ENCODE measurements around the gene GABRG3. TPM values are rescaled to one million over a fixed set of nuclear protein-coding genes. Genes with fewer than 3 reads are reported as not detected.

GABRG3 gene
- total RNA-seq, 1 donor from 2014 or later, result under 0.01 TPM

GRCh38 chr15:27088584-27089232, 117.7 kb downstream of the GABRG3 start:
- Histone ChIP-seq H3K27me3 (ENCODE audit: control insufficient read depth in 3 of 3, insufficient read depth in 3 of 3, low read length in 3 of 3) (no peaks in the 10 kb centered on the region), H3K4me3 (ENCODE audit: low read length in 3 of 3) (no peak overlapping the region), H3K36me3 (ENCODE audit: control insufficient read depth in 3 of 3, insufficient read depth in 3 of 3, low read length in 3 of 3) (no peaks in the 10 kb centered on the region), H3K4me1 (ENCODE audit: control insufficient read depth in 3 of 3, insufficient read depth in 3 of 3, low read length in 3 of 3) (no peaks in the 10 kb centered on the region), H3K27ac (ENCODE audit: low read depth, low read length) (no peak overlapping the region), H3K9ac (ENCODE audit: low read depth in 1 of 3, low read length in 3 of 3) (no peak overlapping the region), H3K9me3 (ENCODE audit: control insufficient read depth in 3 of 3, low read length in 3 of 3) (peaks cover 0 to 6% (median 5%) of the 10 kb centered on the region in 3 donors)

- Histone ChIP-seq H3K9me3 (ENCODE audit: control insufficient read depth in 3 of 3, low read length in 3 of 3) (peaks cover 0 to 6% (median 5%) of the 10 kb centered on the region in 3 donors), H3K4me1 (ENCODE audit: control insufficient read depth in 3 of 3, insufficient read depth in 3 of 3, low read length in 3 of 3) (no peaks in the 10 kb centered on the region), H3K36me3 (ENCODE audit: control insufficient read depth in 3 of 3, insufficient read depth in 3 of 3, low read length in 3 of 3) (no peaks in the 10 kb centered on the region), H3K27ac (ENCODE audit: low read depth, low read length) (no peak overlapping the region), H3K9ac (ENCODE audit: low read depth in 1 of 3, low read length in 3 of 3) (no peak overlapping the region), H3K27me3 (ENCODE audit: control insufficient read depth in 3 of 3, insufficient read depth in 3 of 3, low read length in 3 of 3) (no peaks in the 10 kb centered on the region), H3K4me3 (ENCODE audit: low read length in 3 of 3) (no peak overlapping the region)
These were observed 118.2 kb downstream of the GABRG3 start for GRCh38 chr15:27089233-27089586.

GRCh38 chr15:27089676-27090075, 118.7 kb downstream of the GABRG3 start:
- H3K4me1 ChIP-seq (ENCODE audit: control insufficient read depth in 3 of 3, insufficient read depth in 3 of 3, low read length in 3 of 3), result no peaks in the 10 kb centered on the region
- no peaks in the 10 kb centered on the region for H3K36me3 ChIP-seq (ENCODE audit: control insufficient read depth in 3 of 3, insufficient read depth in 3 of 3, low read length in 3 of 3)
- H3K9ac ChIP-seq (ENCODE audit: low read depth in 1 of 3, low read length in 3 of 3), result no peak overlapping the region
- peaks cover 0 to 6% (median 5%) of the 10 kb centered on the region in 3 donors for H3K9me3 ChIP-seq (ENCODE audit: control insufficient read depth in 3 of 3, low read length in 3 of 3)
- H3K27me3 ChIP-seq (ENCODE audit: control insufficient read depth in 3 of 3, insufficient read depth in 3 of 3, low read length in 3 of 3), result no peaks in the 10 kb centered on the region
- H3K4me3 ChIP-seq (ENCODE audit: low read length in 3 of 3), result no peak overlapping the region
- no peak overlapping the region for H3K27ac ChIP-seq (ENCODE audit: low read depth, low read length)

GRCh38 chr15:27091270-27091940, 120.4 kb downstream of the GABRG3 start:
- Histone ChIP-seq H3K4me3 (ENCODE audit: low read length in 3 of 3) (no peak overlapping the region), H3K4me1 (ENCODE audit: control insufficient read depth in 3 of 3, insufficient read depth in 3 of 3, low read length in 3 of 3) (peaks cover 0 to 2% (median 0%) of the 10 kb centered on the region in 3 donors), H3K27ac (ENCODE audit: low read depth, low read length) (no peak overlapping the region), H3K9me3 (ENCODE audit: control insufficient read depth in 3 of 3, low read length in 3 of 3) (peaks cover 0 to 6% (median 5%) of the 10 kb centered on the region in 3 donors), H3K27me3 (ENCODE audit: control insufficient read depth in 3 of 3, insufficient read depth in 3 of 3, low read length in 3 of 3) (no peaks in the 10 kb centered on the region), H3K9ac (ENCODE audit: low read depth in 1 of 3, low read length in 3 of 3) (no peak overlapping the region), H3K36me3 (ENCODE audit: control insufficient read depth in 3 of 3, insufficient read depth in 3 of 3, low read length in 3 of 3) (no peaks in the 10 kb centered on the region)

GRCh38 chr15:27092390-27092789, 121.4 kb downstream of the GABRG3 start:
- Histone ChIP-seq H3K9me3 (ENCODE audit: control insufficient read depth in 3 of 3, low read length in 3 of 3) (peaks cover 0 to 6% (median 5%) of the 10 kb centered on the region in 3 donors), H3K36me3 (ENCODE audit: control insufficient read depth in 3 of 3, insufficient read depth in 3 of 3, low read length in 3 of 3) (no peaks in the 10 kb centered on the region), H3K27me3 (ENCODE audit: control insufficient read depth in 3 of 3, insufficient read depth in 3 of 3, low read length in 3 of 3) (no peaks in the 10 kb centered on the region), H3K4me1 (ENCODE audit: control insufficient read depth in 3 of 3, insufficient read depth in 3 of 3, low read length in 3 of 3) (peaks cover 0 to 2% (median 0%) of the 10 kb centered on the region in 3 donors), H3K4me3 (ENCODE audit: low read length in 3 of 3) (no peak overlapping the region), H3K9ac (ENCODE audit: low read depth in 1 of 3, low read length in 3 of 3) (no peak overlapping the region), H3K27ac (ENCODE audit: low read depth, low read length) (no peak overlapping the region)

GRCh38 chr15:27094235-27094634, 123.3 kb downstream of the GABRG3 start:
- Histone ChIP-seq H3K4me3 (ENCODE audit: low read length in 3 of 3) (no peak overlapping the region), H3K27ac (ENCODE audit: low read depth, low read length) (no peak overlapping the region), H3K9ac (ENCODE audit: low read depth in 1 of 3, low read length in 3 of 3) (no peak overlapping the region), H3K27me3 (ENCODE audit: control insufficient read depth in 3 of 3, insufficient read depth in 3 of 3, low read length in 3 of 3) (no peaks in the 10 kb centered on the region), H3K4me1 (ENCODE audit: control insufficient read depth in 3 of 3, insufficient read depth in 3 of 3, low read length in 3 of 3) (peaks cover 0 to 2% (median 0%) of the 10 kb centered on the region in 3 donors), H3K36me3 (ENCODE audit: control insufficient read depth in 3 of 3, insufficient read depth in 3 of 3, low read length in 3 of 3) (no peaks in the 10 kb centered on the region), H3K9me3 (ENCODE audit: control insufficient read depth in 3 of 3, low read length in 3 of 3) (peaks cover 0 to 6% (median 5%) of the 10 kb centered on the region in 3 donors)

- no peak overlapping the region for H3K9ac ChIP-seq (ENCODE audit: low read depth in 1 of 3, low read length in 3 of 3)
- no peak overlapping the region for H3K4me3 ChIP-seq (ENCODE audit: low read length in 3 of 3)
- peaks cover 0 to 3% (median 0%) of the 10 kb centered on the region in 3 donors for H3K9me3 ChIP-seq (ENCODE audit: control insufficient read depth in 3 of 3, low read length in 3 of 3)
- H3K27ac ChIP-seq (ENCODE audit: low read depth, low read length), result no peak overlapping the region
- no peaks in the 10 kb centered on the region for H3K36me3 ChIP-seq (ENCODE audit: control insufficient read depth in 3 of 3, insufficient read depth in 3 of 3, low read length in 3 of 3)
- peaks cover 0 to 2% (median 0%) of the 10 kb centered on the region in 3 donors for H3K4me1 ChIP-seq (ENCODE audit: control insufficient read depth in 3 of 3, insufficient read depth in 3 of 3, low read length in 3 of 3)
- H3K27me3 ChIP-seq (ENCODE audit: control insufficient read depth in 3 of 3, insufficient read depth in 3 of 3, low read length in 3 of 3), result no peaks in the 10 kb centered on the region
These were observed 125.1 kb downstream of the GABRG3 start for GRCh38 chr15:27095886-27096624.

- Histone ChIP-seq H3K9me3 (ENCODE audit: control insufficient read depth in 3 of 3, low read length in 3 of 3) (peaks cover 0 to 3% (median 0%) of the 10 kb centered on the region in 3 donors), H3K4me1 (ENCODE audit: control insufficient read depth in 3 of 3, insufficient read depth in 3 of 3, low read length in 3 of 3) (peaks cover 0 to 2% (median 0%) of the 10 kb centered on the region in 3 donors), H3K27ac (ENCODE audit: low read depth, low read length) (no peak overlapping the region), H3K36me3 (ENCODE audit: control insufficient read depth in 3 of 3, insufficient read depth in 3 of 3, low read length in 3 of 3) (no peaks in the 10 kb centered on the region), H3K27me3 (ENCODE audit: control insufficient read depth in 3 of 3, insufficient read depth in 3 of 3, low read length in 3 of 3) (no peaks in the 10 kb centered on the region), H3K9ac (ENCODE audit: low read depth in 1 of 3, low read length in 3 of 3) (no peak overlapping the region), H3K4me3 (ENCODE audit: low read length in 3 of 3) (no peak overlapping the region)
These were observed 126.5 kb downstream of the GABRG3 start for GRCh38 chr15:27097506-27097905.

GRCh38 chr15:27101982-27102381, 131.0 kb downstream of the GABRG3 start:
- H3K4me3 ChIP-seq (ENCODE audit: low read length in 3 of 3), result no peak overlapping the region
- no peak overlapping the region for H3K27ac ChIP-seq (ENCODE audit: low read depth, low read length)
- no peaks in the 10 kb centered on the region for H3K9me3 ChIP-seq (ENCODE audit: control insufficient read depth in 3 of 3, low read length in 3 of 3)
- no peak overlapping the region for H3K9ac ChIP-seq (ENCODE audit: low read depth in 1 of 3, low read length in 3 of 3)
- H3K36me3 ChIP-seq (ENCODE audit: control insufficient read depth in 3 of 3, insufficient read depth in 3 of 3, low read length in 3 of 3), result no peaks in the 10 kb centered on the region
- H3K4me1 ChIP-seq (ENCODE audit: control insufficient read depth in 3 of 3, insufficient read depth in 3 of 3, low read length in 3 of 3), result no peaks in the 10 kb centered on the region
- H3K27me3 ChIP-seq (ENCODE audit: control insufficient read depth in 3 of 3, insufficient read depth in 3 of 3, low read length in 3 of 3), result no peaks in the 10 kb centered on the region

GRCh38 chr15:27111323-27111722, 140.3 kb downstream of the GABRG3 start:
- H3K36me3 ChIP-seq (ENCODE audit: control insufficient read depth in 3 of 3, insufficient read depth in 3 of 3, low read length in 3 of 3), result no peaks in the 10 kb centered on the region
- no peaks in the 10 kb centered on the region for H3K4me1 ChIP-seq (ENCODE audit: control insufficient read depth in 3 of 3, insufficient read depth in 3 of 3, low read length in 3 of 3)
- no peaks in the 10 kb centered on the region for H3K27me3 ChIP-seq (ENCODE audit: control insufficient read depth in 3 of 3, insufficient read depth in 3 of 3, low read length in 3 of 3)
- H3K27ac ChIP-seq (ENCODE audit: low read depth, low read length), result no peak overlapping the region
- H3K4me3 ChIP-seq (ENCODE audit: low read length in 3 of 3), result no peak overlapping the region
- H3K9ac ChIP-seq (ENCODE audit: low read depth in 1 of 3, low read length in 3 of 3), result no peak overlapping the region
- no peaks in the 10 kb centered on the region for H3K9me3 ChIP-seq (ENCODE audit: control insufficient read depth in 3 of 3, low read length in 3 of 3)

Measured in skeletal muscle tissue (tissue), 4 donors.